NT2/D1 (cell line): ENCODE data around the gene FANCG.

Experiments used
- YY1 ChIP-seq: IDR thresholded peaks from 2 replicates; pipeline ENCODE4 v1.6.1; 2011; ENCODE audit not compliant: insufficient read length, insufficient read depth
- ZNF274 ChIP-seq: IDR thresholded peaks from 2 replicates; pipeline ENCODE4 v1.6.1; 2011; ENCODE audit warnings: mild to moderate bottlenecking, low read depth, low read length

GRCh38 chr9:35112257-35113020, 32.7 kb upstream of the FANCG start:
- no peak for TF ChIP-seq YY1
- no peak for TF ChIP-seq ZNF274
